ENCODE results near the gene CLRN2. TPM values are rescaled to one million over a fixed set of nuclear protein-coding genes. Genes with fewer than 3 reads are reported as not detected.
"Not testable (repeated sequence)": the region's sequence is repeated elsewhere in the genome, so short reads cannot be mapped to it uniquely, and the experiment has no call there.

Gene CLRN2
- total and polyA plus RNA-seq, 2 donors = not detected

DNA sequence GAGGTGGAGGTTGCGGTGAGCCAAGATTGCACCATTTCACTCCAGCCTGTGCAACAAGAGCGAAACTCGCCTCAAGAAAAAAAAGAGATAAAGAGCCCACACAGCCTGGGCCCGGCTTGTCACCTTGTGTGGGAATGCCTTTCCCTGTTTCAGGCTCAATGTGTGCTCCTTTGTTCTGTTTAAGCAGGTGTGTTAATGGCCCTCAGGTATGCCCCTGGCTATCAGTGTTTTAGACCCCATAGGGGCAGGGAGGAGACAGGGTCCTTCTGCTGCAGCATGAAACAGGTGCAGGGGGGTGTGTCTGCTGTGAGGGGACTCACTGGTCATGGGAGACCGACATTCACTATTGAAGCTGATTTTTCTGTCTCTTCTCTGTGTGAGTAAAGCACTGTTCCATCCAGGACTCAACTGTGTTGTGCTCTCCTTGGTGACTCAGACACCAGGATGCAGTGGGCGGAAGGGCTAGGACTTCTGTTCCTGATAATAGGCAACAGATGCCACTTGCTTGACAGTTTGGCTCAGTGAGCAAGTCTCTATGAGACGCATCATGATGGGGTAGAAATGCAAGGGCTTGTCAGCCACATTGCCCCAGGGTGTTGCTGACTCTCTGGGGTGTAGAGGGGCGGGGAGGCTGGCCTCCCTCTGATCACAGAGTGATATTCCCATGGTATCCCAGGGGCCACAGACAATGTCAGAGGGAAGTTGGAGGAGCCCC lies 46.4 kb downstream of the CLRN2 start:
- Histone ChIP-seq H3K9me3 (ENCODE audit: control insufficient read depth in 2 of 2, insufficient read depth in 1 of 2, low read length in 1 of 2) (no peaks in the 10 kb centered on the region), H3K36me3 (ENCODE audit: control insufficient read depth in 2 of 2, insufficient read depth in 2 of 2, low read length in 1 of 2) (no peaks in the 10 kb centered on the region), H3K27ac (ENCODE audit: low read depth in 1 of 2, low read length in 1 of 2) (no peak overlapping the region), H3K4me1 (ENCODE audit: control insufficient read depth in 2 of 2, insufficient read depth in 2 of 2, low read length in 2 of 2) (no peaks in the 10 kb centered on the region), H3K4me3 (ENCODE audit: low read length in 2 of 2) (no peak overlapping the region), H3K27me3 (ENCODE audit: control insufficient read depth in 2 of 2, insufficient read depth in 1 of 2, low read length in 1 of 2) (no peaks in the 10 kb centered on the region)
- 93% methylated on average over 8 of the region's 8 CpGs for WGBS
- DNase-seq (ENCODE audit: low read depth in 6 of 9, low spot score in 9 of 9) = no peak

DNA sequence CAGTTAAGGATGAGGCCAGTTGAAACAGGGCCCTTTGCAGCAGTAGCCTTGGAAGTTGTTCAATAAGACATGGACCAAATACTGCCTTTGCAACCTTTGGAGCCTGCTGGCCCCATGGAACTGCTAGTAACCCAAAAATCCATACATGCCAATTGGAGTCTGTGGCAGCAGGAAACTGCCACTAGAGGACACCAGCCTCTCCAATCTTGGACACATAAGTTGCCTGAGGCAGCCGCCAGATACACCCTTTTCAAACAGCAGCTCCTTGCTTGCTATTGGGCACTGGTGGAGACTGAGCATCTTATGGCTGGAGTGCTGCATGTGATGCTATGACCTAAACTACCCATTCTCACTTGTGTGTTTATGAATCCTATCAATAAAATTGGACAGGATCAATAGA lies 47.2 kb downstream of the CLRN2 start:
- Histone ChIP-seq H3K9me3 (ENCODE audit: control insufficient read depth in 2 of 2, insufficient read depth in 1 of 2, low read length in 1 of 2) (no peaks in the 10 kb centered on the region), H3K36me3 (ENCODE audit: control insufficient read depth in 2 of 2, insufficient read depth in 2 of 2, low read length in 1 of 2) (no peaks in the 10 kb centered on the region), H3K4me1 (ENCODE audit: control insufficient read depth in 2 of 2, insufficient read depth in 2 of 2, low read length in 2 of 2) (no peaks in the 10 kb centered on the region), H3K4me3 (ENCODE audit: low read length in 2 of 2) (no peak overlapping the region), H3K27me3 (ENCODE audit: control insufficient read depth in 2 of 2, insufficient read depth in 1 of 2, low read length in 1 of 2) (no peaks in the 10 kb centered on the region), H3K27ac (ENCODE audit: low read depth in 1 of 2, low read length in 1 of 2) (no peak overlapping the region)
- 96% methylated on average over 1 of the region's 1 CpG for WGBS
- no peak for DNase-seq (ENCODE audit: low read depth in 6 of 9, low spot score in 9 of 9)

DNA sequence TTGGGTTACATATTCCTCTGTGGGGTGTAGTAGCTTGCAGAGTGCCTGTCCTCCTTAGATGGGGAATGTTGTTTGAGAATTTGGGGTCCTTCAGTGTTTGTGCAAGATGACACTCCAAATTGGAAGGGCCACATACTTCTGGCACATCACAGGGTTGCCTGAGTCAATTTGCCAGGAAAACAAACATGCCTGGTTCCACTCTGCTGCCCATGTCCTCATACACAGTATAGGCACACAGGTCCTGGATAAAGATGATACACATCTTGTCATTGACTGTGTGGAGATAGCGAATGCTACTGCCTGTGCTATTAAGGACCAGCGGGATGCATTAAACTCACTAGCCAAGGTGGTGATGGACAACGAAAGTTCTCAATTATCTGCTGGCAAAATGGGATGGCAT lies 50.9 kb downstream of the CLRN2 start:
- H3K4me1 ChIP-seq (ENCODE audit: control insufficient read depth in 2 of 2, insufficient read depth in 2 of 2, low read length in 2 of 2) = no peaks in the 10 kb centered on the region
- no peak overlapping the region for H3K4me3 ChIP-seq (ENCODE audit: low read length in 2 of 2)
- no peak overlapping the region for H3K27ac ChIP-seq (ENCODE audit: low read depth in 1 of 2, low read length in 1 of 2)
- H3K27me3 ChIP-seq (ENCODE audit: control insufficient read depth in 2 of 2, insufficient read depth in 1 of 2, low read length in 1 of 2) = no peaks in the 10 kb centered on the region
- 97% methylated on average over 3 of the region's 3 CpGs for WGBS
- DNase-seq (ENCODE audit: low read depth in 6 of 9, low spot score in 9 of 9) = no peak
- H3K36me3 ChIP-seq (ENCODE audit: control insufficient read depth in 2 of 2, insufficient read depth in 2 of 2, low read length in 1 of 2) = no peaks in the 10 kb centered on the region
- H3K9me3 ChIP-seq (ENCODE audit: control insufficient read depth in 2 of 2, insufficient read depth in 1 of 2, low read length in 1 of 2) = no peaks in the 10 kb centered on the region

DNA sequence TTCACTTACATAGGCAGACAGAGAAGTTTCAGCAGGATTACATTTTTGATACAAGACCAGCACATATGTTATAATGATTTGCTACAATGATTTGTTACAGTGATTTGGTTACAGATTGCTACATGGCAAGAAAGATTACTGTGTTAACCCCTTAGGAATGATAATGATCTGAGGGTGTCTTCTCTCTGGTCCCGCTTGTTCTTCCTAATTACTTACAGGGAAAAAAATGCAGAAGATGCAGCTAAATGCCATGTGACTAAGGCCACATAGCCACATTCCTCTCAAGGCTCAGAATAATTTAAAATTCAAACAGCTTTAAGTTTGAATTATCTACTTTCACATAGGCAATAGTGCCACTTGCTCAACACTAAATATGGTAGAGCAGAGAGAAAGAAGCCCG lies 52.3 kb downstream of the CLRN2 start:
- DNase-seq (ENCODE audit: low read depth in 6 of 9, low spot score in 9 of 9) = no peak

DNA sequence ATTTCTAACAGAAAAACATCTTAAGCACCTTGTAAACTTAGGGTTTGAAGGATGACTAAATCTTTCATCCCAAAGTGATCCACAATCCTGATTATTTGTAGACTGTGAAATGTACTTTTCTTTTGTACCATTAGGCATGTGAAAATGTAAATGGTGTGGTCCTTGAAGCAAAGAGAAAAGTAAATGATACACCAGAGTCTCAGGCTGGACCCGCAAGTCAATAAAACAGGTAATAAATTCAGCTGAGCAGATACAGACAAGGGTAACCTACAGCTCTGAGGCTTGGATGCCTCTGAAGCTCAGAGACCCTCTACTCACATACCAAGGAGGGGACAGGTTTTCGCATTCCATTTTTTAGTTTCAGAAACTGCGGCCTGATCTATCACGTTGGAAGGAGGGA lies 59.2 kb downstream of the CLRN2 start:
- DNase-seq (ENCODE audit: low read depth in 6 of 9, low spot score in 9 of 9) = no peak
- Histone ChIP-seq H3K27ac (ENCODE audit: low read depth in 1 of 2, low read length in 1 of 2) (no peak overlapping the region), H3K27me3 (ENCODE audit: control insufficient read depth in 2 of 2, insufficient read depth in 1 of 2, low read length in 1 of 2) (no peaks in the 10 kb centered on the region), H3K36me3 (ENCODE audit: control insufficient read depth in 2 of 2, insufficient read depth in 2 of 2, low read length in 1 of 2) (no peaks in the 10 kb centered on the region), H3K9me3 (ENCODE audit: control insufficient read depth in 2 of 2, insufficient read depth in 1 of 2, low read length in 1 of 2) (no peaks in the 10 kb centered on the region), H3K4me3 (ENCODE audit: low read length in 2 of 2) (no peak overlapping the region), H3K4me1 (ENCODE audit: control insufficient read depth in 2 of 2, insufficient read depth in 2 of 2, low read length in 2 of 2) (peaks cover 8 to 15% of the 10 kb centered on the region in 2 donors)
- WGBS = 97% methylated on average over 4 of the region's 4 CpGs

More for the DNA sequence above, 52.3 kb downstream of the CLRN2 start:
- H3K36me3 ChIP-seq (ENCODE audit: control insufficient read depth in 2 of 2, insufficient read depth in 2 of 2, low read length in 1 of 2) = no peaks in the 10 kb centered on the region
- no peaks in the 10 kb centered on the region for H3K27me3 ChIP-seq (ENCODE audit: control insufficient read depth in 2 of 2, insufficient read depth in 1 of 2, low read length in 1 of 2)
- no peaks in the 10 kb centered on the region for H3K9me3 ChIP-seq (ENCODE audit: control insufficient read depth in 2 of 2, insufficient read depth in 1 of 2, low read length in 1 of 2)
- no peak overlapping the region for H3K27ac ChIP-seq (ENCODE audit: low read depth in 1 of 2, low read length in 1 of 2)
- WGBS = 97% methylated on average over 2 of the region's 2 CpGs
- no peak overlapping the region for H3K4me3 ChIP-seq (ENCODE audit: low read length in 2 of 2)
- no peaks in the 10 kb centered on the region for H3K4me1 ChIP-seq (ENCODE audit: control insufficient read depth in 2 of 2, insufficient read depth in 2 of 2, low read length in 2 of 2)

DNA sequence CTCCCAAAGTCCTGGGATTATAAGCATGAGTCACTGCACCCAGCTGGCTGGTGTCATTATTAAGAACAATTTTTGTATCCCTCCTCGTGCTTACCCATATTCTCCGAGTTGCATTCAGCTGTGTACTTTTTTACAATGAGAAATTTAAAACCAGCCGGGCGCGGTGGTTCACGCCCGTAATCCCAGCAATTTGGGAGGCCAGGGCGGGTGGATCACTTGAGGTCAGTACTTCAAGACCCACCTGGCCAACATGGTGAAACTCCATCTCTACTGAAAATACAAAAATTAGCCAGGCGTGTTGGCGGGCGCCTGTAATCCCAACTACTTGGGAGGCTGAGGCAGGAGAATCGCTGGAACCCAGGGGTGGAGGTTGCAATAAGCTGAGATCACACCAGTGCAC lies 60.2 kb downstream of the CLRN2 start:
- H3K4me1 ChIP-seq (ENCODE audit: control insufficient read depth in 2 of 2, insufficient read depth in 2 of 2, low read length in 2 of 2) = peaks cover 8 to 15% of the 10 kb centered on the region in 2 donors
- H3K36me3 ChIP-seq (ENCODE audit: control insufficient read depth in 2 of 2, insufficient read depth in 2 of 2, low read length in 1 of 2); H3K4me3 ChIP-seq (ENCODE audit: low read length in 2 of 2); H3K9me3 ChIP-seq (ENCODE audit: control insufficient read depth in 2 of 2, insufficient read depth in 1 of 2, low read length in 1 of 2); H3K27ac ChIP-seq (ENCODE audit: low read depth in 1 of 2, low read length in 1 of 2); H3K27me3 ChIP-seq (ENCODE audit: control insufficient read depth in 2 of 2, insufficient read depth in 1 of 2, low read length in 1 of 2); DNase-seq (ENCODE audit: low read depth in 6 of 9, low spot score in 9 of 9): not testable (repeated sequence)
- 97% methylated on average over 12 of the region's 12 CpGs for WGBS

Other genes starting within 250 kb of the CLRN2 start
- 4.5 TPM for gene QDPR, start 3.1 kb upstream of the CLRN2 start, total RNA-seq
- gene QDPR, start 3.1 kb upstream of the CLRN2 start, polyA plus RNA-seq = 19.5 TPM
- 130 TPM for gene LAP3, start 62.0 kb downstream of the CLRN2 start, total RNA-seq
- 105 TPM for gene LAP3, start 62.0 kb downstream of the CLRN2 start, polyA plus RNA-seq
- gene MED28, start 99.5 kb downstream of the CLRN2 start, total RNA-seq = 46.1 TPM
- 17.4 TPM for gene MED28, start 99.5 kb downstream of the CLRN2 start, polyA plus RNA-seq